Measurements from ENCODE around the gene JAML.
A peak's percentile ranks its signal among the peaks of the same experiment; 100 is the strongest.

The JAML gene

GRCh38 chr11:118224511-118225188 is at the start of gene JAML:
Gene JAML (minus strand): TSS chr11:118225011. CDS start chr11:118214866, 10,145 bp downstream.
- peak; percentile 76 for DNase-seq

- no peak for DNase-seq
These were observed 49.4 kb upstream of the JAML start for GRCh38 chr11:118274186-118274585.

GRCh38 chr11:118272001-118272400 is 47.2 kb upstream of the JAML start:
- DNase-seq = no peak

- no peak for DNase-seq
These were observed 42.7 kb upstream of the JAML start for GRCh38 chr11:118267486-118267885.

GRCh38 chr11:118265954-118266353 is 41.1 kb upstream of the JAML start:
- DNase-seq = no peak

- DNase-seq = no peak
These were observed 40.0 kb upstream of the JAML start for GRCh38 chr11:118264569-118265465.

GRCh38 chr11:118263695-118264568 is 39.1 kb upstream of the JAML start, which contains the start of gene MPZL2:
Gene MPZL2 (minus strand): TSS chr11:118264297. CDS start chr11:118264153, 144 bp downstream.
- no peak for DNase-seq

- DNase-seq = no peak
These were observed 38.3 kb upstream of the JAML start for GRCh38 chr11:118263112-118263511.

GRCh38 chr11:118260353-118260752 is 35.5 kb upstream of the JAML start:
- no peak for DNase-seq

GRCh38 chr11:118259138-118259537 is 34.3 kb upstream of the JAML start:
- no peak for DNase-seq

- no peak for DNase-seq
These were observed 33.6 kb upstream of the JAML start for GRCh38 chr11:118258410-118258809.

GRCh38 chr11:118252688-118253087 is 27.9 kb upstream of the JAML start:
- DNase-seq = no peak

- peak; percentile 85 for DNase-seq
These were observed 27.2 kb upstream of the JAML start, which contains the start of gene MPZL3 for GRCh38 chr11:118251858-118252652. Gene MPZL3 (minus strand): TSS chr11:118252365. CDS start chr11:118252294, 71 bp downstream.

GRCh38 chr11:118247041-118247440 is 22.2 kb upstream of the JAML start:
- no peak for DNase-seq

- no peak for DNase-seq
These were observed 21.2 kb upstream of the JAML start for GRCh38 chr11:118245936-118246562.

GRCh38 chr11:118243993-118244762 is 19.4 kb upstream of the JAML start:
- DNase-seq = no peak

- DNase-seq = no peak
These were observed 18.4 kb upstream of the JAML start for GRCh38 chr11:118243161-118243560.

- no peak for DNase-seq
These were observed 16.9 kb upstream of the JAML start for GRCh38 chr11:118241764-118242098.

GRCh38 chr11:118240999-118241763 is 16.4 kb upstream of the JAML start:
- peak; percentile 81 for DNase-seq

All from stimulated activated CD4-positive, alpha-beta T cell treated with anti-CD3 and anti-CD28 coated beads, Interleukin-1b, Interleukin-23, amount 100 ng/mL, for 48 hours (primary cell).